HG02642 (cell line): Measurements from ENCODE around the gene CENPF.

Source experiments
- ATAC-seq: cut with Tn5 transposase; IDR thresholded peaks from one replicate; pipeline ENCODE4 v1.9.1; 2021; ENCODE audit warnings: mild to moderate bottlenecking; ENCODE audit not compliant: unreplicated experiment, poor library complexity

CENPF gene

DNA sequence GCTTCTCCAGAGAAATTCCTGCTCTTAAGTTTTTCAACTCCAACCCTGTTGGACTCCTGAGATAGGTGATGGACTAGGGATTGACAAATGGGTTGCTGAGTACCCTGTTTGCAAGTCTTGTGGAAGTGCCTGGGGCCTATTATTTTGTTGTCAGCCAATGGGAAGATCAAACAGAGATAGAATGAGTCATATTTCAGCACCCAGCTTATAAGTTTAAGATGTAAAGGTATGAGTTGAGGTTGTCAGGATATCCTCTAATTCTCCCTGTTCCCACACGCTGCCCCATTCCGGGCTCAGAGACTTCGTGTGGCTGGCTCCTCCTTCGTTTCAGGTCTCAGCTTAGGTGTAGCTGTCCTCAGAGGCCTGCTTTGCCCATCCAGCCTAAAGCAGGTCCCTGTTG is 91.8 kb downstream of the CENPF start:
- no peak for ATAC-seq

DNA sequence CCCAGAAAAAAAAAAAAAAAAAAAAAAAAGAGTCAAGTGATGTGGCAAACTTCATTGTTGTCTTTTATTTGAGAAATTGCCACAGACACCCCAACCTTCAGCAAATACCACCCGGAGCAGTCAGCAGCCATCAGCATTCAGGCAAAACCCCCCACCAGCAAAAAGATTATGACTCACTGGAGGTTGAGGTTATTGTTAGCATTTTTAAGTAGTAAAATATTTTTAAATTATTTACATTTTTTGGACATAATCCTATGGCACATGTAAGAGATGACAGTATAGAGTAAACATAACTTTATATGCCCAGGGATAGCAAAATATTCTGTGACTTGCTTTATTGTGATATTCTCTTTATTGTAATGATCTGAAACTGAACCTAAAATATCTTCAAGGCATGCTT is 95.6 kb downstream of the CENPF start:
- no peak for ATAC-seq

DNA sequence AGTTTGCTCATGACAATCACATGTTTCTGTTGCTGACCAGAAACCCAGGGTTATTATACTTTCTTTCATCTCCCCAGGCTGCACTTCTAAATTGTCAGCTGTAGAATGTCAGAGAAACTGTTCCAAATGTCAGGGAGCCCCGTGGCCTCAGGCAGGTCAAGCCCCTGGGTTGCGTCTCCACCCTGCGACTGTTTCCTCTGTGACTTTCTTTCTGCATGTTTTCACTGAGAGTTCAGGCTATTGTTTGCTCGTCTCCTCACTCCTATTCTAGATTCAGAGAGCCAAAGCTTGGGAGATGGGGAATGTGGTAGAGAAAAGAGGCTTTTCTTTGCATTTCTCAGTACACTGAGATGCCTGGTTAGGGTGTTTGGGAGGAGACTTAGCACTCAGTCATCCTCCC is 97.4 kb downstream of the CENPF start:
- no peak for ATAC-seq

DNA sequence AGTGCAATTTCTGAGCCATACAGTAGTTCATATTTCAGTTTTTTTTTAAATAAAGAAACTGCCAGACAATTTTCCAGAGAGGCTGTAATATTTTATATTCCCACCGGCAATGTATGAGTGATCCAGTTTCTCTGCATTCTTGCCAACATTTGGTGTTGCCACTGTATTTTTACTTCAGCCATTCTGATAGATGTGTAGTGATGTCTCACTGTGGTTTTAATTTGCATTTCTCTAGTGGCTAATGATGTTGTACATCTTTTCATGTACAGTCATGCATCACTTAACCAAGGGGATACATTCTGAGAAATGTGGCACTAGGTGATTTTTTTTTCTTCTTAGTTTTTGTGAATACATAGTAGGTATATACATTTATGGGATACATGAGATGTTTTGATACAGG is 99.6 kb downstream of the CENPF start:
- no peak for ATAC-seq

DNA sequence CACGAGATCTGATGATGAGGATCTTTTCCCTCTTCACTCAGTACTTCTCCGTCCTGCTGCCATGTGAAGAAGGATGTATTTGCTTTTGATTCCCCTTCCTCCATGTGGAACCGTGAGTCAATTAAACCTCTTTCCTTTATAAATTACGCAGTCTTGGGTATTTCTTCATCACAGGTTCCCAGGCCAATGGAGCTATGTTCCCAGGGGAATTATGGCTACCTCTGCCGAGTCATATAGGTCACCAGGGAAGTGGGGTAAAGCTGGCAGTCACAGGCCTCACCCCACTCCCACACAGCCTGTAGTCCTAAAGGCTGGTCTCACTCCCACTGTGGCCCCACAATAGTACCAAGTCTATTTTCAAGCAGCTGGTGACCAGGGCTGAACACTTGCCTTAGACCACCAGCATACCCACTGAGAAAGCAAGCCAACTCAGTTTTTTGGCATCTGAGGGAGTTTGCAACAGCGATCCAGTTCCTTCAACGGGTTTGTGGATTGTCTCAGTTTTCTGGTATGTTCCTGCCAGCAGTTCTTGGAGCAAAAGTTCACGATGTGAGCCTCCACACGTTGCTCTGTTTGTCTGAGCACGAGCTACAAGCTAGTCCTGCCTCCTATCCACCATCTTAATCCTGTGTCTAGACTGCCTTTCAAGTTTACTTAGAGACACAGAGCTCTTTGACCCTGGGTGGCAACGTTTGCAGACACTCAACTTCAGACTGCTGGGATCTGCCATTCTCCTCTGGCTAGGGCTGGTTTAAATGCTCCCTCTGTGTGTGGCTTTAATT is 104.5 kb downstream of the CENPF start:
- ATAC-seq = no peak

DNA sequence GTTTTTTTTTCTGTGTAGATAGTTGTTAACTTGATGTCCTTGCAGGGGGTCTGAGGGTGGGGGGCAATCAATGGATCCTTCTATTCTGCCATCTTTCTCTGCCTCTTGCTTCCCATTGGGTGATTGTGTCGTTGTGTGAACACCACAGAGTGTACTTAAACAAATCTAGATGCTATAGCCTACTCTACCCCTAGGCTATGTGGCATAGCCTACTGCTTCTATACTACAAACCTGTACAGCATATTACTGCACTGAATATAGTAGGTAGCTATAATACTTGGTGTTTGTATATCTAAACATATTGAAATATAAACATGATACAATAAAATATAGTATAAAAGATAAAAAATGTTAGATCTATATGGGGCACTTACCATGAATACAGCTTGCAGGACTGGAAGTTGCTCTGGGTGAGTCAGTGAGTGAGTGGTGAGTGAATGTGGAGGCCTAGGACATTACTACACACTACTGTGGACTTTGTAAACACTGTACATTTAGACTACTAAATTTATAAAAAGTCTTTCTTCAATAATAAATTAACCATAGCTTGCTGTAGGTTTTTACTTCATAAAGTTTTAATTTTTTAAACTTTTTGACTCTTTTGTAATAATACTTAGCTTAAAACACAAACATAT is 105.4 kb downstream of the CENPF start:
- no peak for ATAC-seq

DNA sequence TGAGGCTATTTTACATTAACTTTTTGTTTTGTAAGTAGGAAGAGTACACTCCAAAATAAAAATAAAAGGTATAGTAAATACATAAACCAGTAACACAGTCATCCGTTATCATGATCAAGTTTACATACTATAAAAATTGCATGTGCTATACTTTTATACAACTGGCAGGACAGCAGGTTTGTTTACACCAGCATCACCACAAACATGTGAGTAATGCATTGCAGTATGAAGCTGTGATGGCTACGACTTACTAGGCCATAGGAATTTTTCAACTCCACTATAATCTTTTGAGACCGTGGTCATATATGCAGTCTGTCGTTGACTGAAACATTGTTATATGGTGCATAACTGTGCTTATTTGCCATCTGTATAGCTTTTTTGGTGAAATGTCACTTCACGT is 106.2 kb downstream of the CENPF start:
- ATAC-seq = no peak

DNA sequence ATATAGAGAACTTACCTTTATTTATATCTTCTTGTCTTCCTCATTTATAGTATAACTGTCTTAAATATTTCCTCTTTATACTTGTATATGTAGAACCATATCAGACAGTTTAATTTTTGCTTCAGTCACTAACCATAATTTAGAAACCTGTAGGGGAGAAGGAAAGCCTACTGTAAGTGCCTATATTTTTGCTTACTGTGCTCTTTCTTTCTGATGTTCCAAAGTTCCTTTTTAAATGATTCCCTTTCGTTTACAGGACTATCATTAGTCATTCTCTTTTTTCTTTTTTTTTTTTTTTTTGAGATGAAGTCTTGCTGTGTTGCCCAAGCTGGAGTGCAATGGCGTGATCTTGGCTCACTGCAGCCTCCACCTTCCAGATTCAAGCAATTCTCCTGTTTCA is 109.7 kb downstream of the CENPF start:
- no peak for ATAC-seq
